ENCODE measurements around the gene DCXR.

The DCXR gene

GRCh38 chr17:82000803-82001570 lies 36.5 kb downstream of the DCXR start:
- DNase-seq (ENCODE audit: extremely low read depth, low read depth), result no peak
- TF ChIP-seq CTCF (IDR thresholded peaks at IDR 0.05; ENCODE audit: low read depth, low read length, missing control alignments), result no peak
- no peak overlapping the region for H3K4me3 ChIP-seq (replicated peaks; ENCODE audit: low read depth, low read length)

GRCh38 chr17:81999976-82000802 lies 37.3 kb downstream of the DCXR start:
- no peak for TF ChIP-seq CTCF (IDR thresholded peaks at IDR 0.05; ENCODE audit: low read depth, low read length, missing control alignments)
- no peak overlapping the region for H3K4me3 ChIP-seq (replicated peaks; ENCODE audit: low read depth, low read length)
- no peak for DNase-seq (ENCODE audit: extremely low read depth, low read depth)

GRCh38 chr17:81999587-81999975 lies 37.9 kb downstream of the DCXR start:
- TF ChIP-seq CTCF (IDR thresholded peaks at IDR 0.05; ENCODE audit: low read depth, low read length, missing control alignments), result no peak
- DNase-seq (ENCODE audit: extremely low read depth, low read depth), result no peak
- no peak overlapping the region for H3K4me3 ChIP-seq (replicated peaks; ENCODE audit: low read depth, low read length)

- H3K4me3 ChIP-seq (replicated peaks; ENCODE audit: low read depth, low read length), result no peak overlapping the region
- DNase-seq (ENCODE audit: extremely low read depth, low read depth), result no peak
- TF ChIP-seq CTCF (IDR thresholded peaks at IDR 0.05; ENCODE audit: low read depth, low read length, missing control alignments), result no peak
These were observed 38.6 kb downstream of the DCXR start for GRCh38 chr17:81998691-81999438.

GRCh38 chr17:81998212-81998611 lies 39.3 kb downstream of the DCXR start:
- no peak for TF ChIP-seq CTCF (IDR thresholded peaks at IDR 0.05; ENCODE audit: low read depth, low read length, missing control alignments)
- H3K4me3 ChIP-seq (replicated peaks; ENCODE audit: low read depth, low read length), result no peak overlapping the region
- DNase-seq (ENCODE audit: extremely low read depth, low read depth), result no peak

GRCh38 chr17:81996757-81997441 lies 40.6 kb downstream of the DCXR start:
- H3K4me3 ChIP-seq (replicated peaks; ENCODE audit: low read depth, low read length), result no peak overlapping the region
- no peak for TF ChIP-seq CTCF (IDR thresholded peaks at IDR 0.05; ENCODE audit: low read depth, low read length, missing control alignments)

More at GRCh38 chr17:81996757-81997441, 40.6 kb downstream of the DCXR start:
- no peak for DNase-seq (ENCODE audit: extremely low read depth, low read depth)
